Right forelimb (tissue), 1 donor: ENCODE measurements around the gene CBS.
"Not testable (repeated sequence)": the region's sequence is repeated elsewhere in the genome, so short reads cannot be mapped to it uniquely, and the experiment has no call there.

Experiments used
- DNase-seq: peaks from one replicate; pipeline ENCODE4 v3.0.0-alpha.2; 2018

CBS gene

GRCh38 chr21:43075170-43076022, at the start of gene CBS:
CBS (minus strand) TSS chr21:43075835; CDS start chr21:43072193, 3,642 bp downstream.
- not testable (repeated sequence) for DNase-seq

GRCh38 chr21:43115956-43116355, 40.3 kb upstream of the CBS start:
- not testable (repeated sequence) for DNase-seq

GRCh38 chr21:43114483-43114882, 38.8 kb upstream of the CBS start:
- not testable (repeated sequence) for DNase-seq

DNA sequence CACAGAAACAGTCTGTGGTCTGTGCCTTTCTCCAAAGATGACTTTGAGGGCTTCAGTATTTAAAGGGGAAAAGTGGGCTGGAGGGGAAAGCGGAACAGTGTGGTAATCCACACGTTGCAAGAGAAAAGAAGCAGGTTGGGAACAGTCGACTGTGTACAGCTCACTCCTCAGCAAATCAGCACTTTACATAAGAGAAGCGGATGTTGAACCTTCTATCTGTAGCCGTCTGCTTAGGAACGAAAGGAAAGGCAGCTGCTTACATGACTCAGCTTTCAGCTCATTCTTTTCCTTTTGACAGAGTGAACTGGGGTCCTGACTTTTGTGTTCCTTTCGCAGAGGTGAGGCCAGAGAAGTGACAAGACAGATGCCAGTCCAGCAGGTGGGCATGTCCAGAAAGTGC, 33.4 kb upstream of the CBS start:
- not testable (repeated sequence) for DNase-seq

DNA sequence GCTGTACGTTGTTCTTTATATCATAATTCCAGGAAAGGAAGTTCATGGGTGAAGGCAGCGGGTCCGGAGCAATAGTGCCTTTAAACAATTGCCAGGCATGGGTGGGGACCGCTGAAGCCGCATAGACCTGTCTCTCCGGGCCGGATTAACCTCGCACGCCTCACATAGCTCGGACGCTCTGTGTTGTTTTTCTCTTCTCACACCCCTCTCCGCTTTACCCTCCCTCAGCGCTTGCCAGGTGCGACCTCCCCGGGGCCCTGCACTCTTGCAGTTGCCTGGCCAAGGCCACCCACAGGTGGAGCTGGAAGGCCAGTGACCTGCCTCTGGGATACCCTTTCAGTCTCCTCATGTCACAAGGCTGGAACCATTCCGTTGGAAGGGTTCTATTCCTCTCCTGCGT, 32.5 kb upstream of the CBS start:
- DNase-seq: not testable (repeated sequence)

- DNase-seq: not testable (repeated sequence)
Measured at GRCh38 chr21:43107794-43108137, 32.1 kb upstream of the CBS start.

GRCh38 chr21:43106965-43107793, 31.5 kb upstream of the CBS start, which contains the start of gene U2AF1:
U2AF1 (minus strand) TSS chr21:43107570; CDS start chr21:43107494, 76 bp downstream.
- DNase-seq: not testable (repeated sequence)

DNA sequence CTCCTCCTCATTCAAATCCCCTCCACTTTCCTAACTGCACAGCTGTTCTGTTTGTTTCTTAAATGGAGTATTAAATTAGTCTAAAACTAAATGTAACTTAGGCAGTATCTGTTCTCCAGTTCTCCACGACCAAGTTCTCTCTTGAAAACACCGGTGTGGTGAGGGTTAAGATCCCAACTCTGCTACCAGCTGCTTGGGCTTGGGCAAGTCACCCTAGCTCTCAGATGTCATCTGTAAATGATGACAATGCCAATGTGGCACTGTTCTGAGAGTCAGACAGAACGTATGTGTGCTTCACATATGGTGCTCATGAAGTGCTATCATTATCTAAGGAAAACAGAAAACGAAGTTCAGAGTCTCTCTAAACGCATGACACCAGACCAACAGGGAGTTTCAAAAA, 29.0 kb upstream of the CBS start:
- not testable (repeated sequence) for DNase-seq

- not testable (repeated sequence) for DNase-seq
Measured at GRCh38 chr21:43102281-43102680, 26.6 kb upstream of the CBS start.

DNA sequence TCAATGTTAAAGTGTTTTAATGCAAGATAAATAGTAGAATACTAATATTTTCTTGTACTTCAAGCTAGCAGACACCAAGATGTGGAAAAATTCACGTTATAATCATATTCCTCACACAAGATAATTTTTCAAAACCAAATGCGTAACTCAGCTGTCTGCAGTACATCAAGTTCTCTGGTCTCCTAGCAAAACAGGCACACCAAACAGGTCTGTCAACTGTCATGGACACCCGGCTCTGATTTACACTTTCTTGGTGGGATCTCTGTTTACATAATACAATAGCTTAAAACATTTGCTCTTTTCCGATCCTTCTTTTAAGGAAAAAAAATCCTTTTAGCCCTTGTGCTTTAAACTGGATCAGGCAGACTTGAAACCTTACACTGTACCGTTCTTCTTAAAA, 26.0 kb upstream of the CBS start:
- not testable (repeated sequence) for DNase-seq

DNA sequence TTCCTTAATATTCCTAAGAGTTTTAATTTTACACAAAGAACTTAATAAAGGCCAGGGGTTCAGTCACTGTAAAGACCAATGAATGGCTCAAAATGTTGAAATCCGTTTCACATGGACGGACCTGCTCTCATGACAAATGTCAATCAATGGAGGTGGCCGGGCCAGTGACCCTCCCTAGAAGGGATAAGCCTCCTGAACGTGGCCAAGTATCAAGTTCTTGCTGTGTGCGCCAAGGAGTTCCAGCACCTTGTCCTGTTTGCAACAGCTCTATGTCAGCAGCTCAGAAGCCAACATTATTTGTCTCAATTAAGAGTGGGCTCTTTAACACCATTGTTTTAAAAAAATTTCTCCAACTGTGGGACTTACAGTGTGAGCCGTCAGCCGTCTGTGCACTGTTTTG, 25.4 kb upstream of the CBS start:
- DNase-seq: not testable (repeated sequence)

DNA sequence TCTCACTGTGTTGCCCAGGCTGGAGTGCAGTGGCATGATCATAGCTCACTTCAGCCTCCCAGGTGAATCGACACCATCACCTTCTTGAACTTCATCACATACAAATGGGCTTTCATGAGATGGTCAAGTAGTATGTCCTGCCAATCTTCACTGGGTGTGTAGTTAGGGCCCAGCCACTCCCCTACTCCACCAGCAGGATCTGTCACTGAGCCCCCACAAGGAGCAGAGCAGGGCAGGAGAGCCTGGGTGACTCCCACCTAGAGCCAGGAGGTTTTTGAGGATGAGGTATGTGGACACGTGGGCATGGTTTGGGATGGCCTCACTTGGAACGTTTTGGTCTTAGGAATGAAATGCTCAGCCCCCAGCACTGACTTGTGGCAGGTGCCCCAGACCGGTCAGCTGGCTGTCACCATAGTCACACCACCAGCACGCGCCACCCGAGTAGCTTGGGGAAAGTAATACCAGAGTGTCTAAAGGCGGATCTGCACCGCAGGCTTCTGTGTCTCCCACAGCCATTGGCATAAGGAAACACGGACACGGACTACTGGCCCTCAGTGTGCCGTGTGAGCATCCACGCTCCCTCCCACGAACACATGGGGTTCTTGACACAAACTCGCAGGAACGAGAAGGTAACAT, 16.5 kb upstream of the CBS start:
- not testable (repeated sequence) for DNase-seq

- not testable (repeated sequence) for DNase-seq
Measured at GRCh38 chr21:43090947-43091346, 15.3 kb upstream of the CBS start.

- not testable (repeated sequence) for DNase-seq
Measured at GRCh38 chr21:43089463-43089862, 13.8 kb upstream of the CBS start.

- DNase-seq: not testable (repeated sequence)
Measured at GRCh38 chr21:43082587-43083300, 7.1 kb upstream of the CBS start.

DNA sequence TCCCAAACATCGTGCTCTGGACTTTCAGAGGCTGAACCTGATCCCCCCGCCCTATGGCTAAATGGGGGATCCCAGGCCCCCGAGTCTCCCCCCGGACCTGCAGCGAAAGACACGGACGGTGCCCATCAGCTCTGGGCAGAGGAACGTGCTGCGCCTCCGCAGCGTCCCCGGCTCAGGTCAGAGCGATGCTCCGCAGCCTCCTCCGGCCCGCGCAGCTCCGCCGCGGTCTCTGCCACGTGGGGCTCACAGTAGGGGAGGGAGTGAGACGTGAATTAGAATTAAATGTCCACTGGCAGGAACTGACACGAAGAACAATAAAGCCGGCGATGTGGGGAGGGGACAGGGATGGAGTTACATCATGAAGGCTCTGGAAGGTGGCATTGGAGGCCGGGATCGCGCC, 1.0 kb upstream of the CBS start:
- DNase-seq: not testable (repeated sequence)

- DNase-seq: not testable (repeated sequence)
Measured at GRCh38 chr21:43076023-43076637, 495 bp upstream of the CBS start.

GRCh38 chr21:43074401-43075169, 1.1 kb downstream of the CBS start:
- DNase-seq: not testable (repeated sequence)

DNA sequence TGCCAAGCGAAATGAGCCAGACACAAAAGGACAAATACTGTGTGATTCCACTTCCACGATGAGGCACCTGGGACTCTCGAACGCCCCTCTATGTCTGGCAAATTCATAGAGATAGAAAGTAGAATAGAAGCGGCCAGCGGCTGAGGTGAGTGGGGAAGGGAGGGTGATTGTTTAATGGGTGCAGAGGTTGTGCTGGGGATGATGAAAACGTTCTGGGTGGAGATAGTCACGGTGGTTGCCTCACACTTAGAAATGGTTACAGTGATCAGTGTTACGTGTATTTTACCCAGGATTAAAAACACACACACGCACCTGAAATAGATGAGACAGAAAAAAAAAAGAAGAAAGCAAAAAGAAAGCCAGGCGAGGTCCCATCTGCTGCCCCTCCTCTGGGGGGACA, 2.9 kb downstream of the CBS start:
- not testable (repeated sequence) for DNase-seq

DNA sequence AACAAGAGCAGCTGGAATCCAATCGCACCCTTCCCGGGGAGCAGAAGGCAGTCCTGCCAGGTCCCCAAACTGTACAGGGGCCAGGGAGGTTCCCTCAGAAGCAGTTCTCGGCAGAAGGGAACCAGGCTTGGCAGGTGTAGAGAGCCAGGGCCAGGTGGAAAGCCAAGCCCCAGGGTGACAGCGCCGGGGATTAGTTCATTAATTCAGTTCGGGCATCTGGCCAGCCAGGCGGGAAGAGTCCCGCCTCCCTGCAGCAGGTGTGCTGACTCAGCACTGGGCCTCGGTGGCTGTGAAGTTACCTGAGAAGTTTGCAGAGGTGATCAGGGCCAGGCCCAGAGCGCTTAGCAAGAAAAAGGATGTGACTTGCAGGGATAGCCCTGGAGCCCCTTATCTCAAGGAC, 6.0 kb downstream of the CBS start:
- DNase-seq: not testable (repeated sequence)

GRCh38 chr21:43068065-43068464, 7.6 kb downstream of the CBS start:
- not testable (repeated sequence) for DNase-seq
